ENCODE data around the gene GGA2.
"Not testable (repeated sequence)": the region's sequence is repeated elsewhere in the genome, so short reads cannot be mapped to it uniquely, and the experiment has no call there.

The GGA2 gene

GRCh38 chr16:23516366-23517137 lies 6.3 kb upstream of the GGA2 start:
- no peak overlapping the region for H3K4me3 Mint-ChIP-seq
- no peaks in the 10 kb centered on the region for H3K27me3 Mint-ChIP-seq
- H3K36me3 Mint-ChIP-seq (ENCODE audit: low read depth) = peaks cover 60% of the 10 kb centered on the region
- H3K27ac Mint-ChIP-seq = no peak overlapping the region
- DNase-seq = no peak
- peaks cover 33% of the 10 kb centered on the region for H3K4me1 Mint-ChIP-seq (ENCODE audit: low read depth)
- no peaks in the 10 kb centered on the region for H3K9me3 Mint-ChIP-seq

GRCh38 chr16:23515881-23516280 lies 5.6 kb upstream of the GGA2 start:
- H3K4me1 Mint-ChIP-seq (ENCODE audit: low read depth) = peaks cover 36% of the 10 kb centered on the region
- H3K4me3 Mint-ChIP-seq = no peak overlapping the region
- no peaks in the 10 kb centered on the region for H3K27me3 Mint-ChIP-seq
- H3K36me3 Mint-ChIP-seq (ENCODE audit: low read depth) = peaks cover 54% of the 10 kb centered on the region
- no peak for DNase-seq
- peak overlapping the region; percentile 52 for H3K27ac Mint-ChIP-seq
- H3K9me3 Mint-ChIP-seq = no peaks in the 10 kb centered on the region

GRCh38 chr16:23514381-23515152 lies 4.3 kb upstream of the GGA2 start:
- peaks cover 47% of the 10 kb centered on the region for H3K36me3 Mint-ChIP-seq (ENCODE audit: low read depth)
- H3K27me3 Mint-ChIP-seq = no peaks in the 10 kb centered on the region
- H3K4me3 Mint-ChIP-seq = no peak overlapping the region
- DNase-seq = no peak
- peak overlapping the region; percentile 63 for H3K27ac Mint-ChIP-seq
- H3K9me3 Mint-ChIP-seq = no peaks in the 10 kb centered on the region
- H3K4me1 Mint-ChIP-seq (ENCODE audit: low read depth) = peaks cover 40% of the 10 kb centered on the region

- H3K36me3 Mint-ChIP-seq (ENCODE audit: low read depth) = peaks cover 49% of the 10 kb centered on the region
- H3K27ac Mint-ChIP-seq = no peak overlapping the region
- DNase-seq = no peak
- peaks cover 47% of the 10 kb centered on the region for H3K4me1 Mint-ChIP-seq (ENCODE audit: low read depth)
- no peaks in the 10 kb centered on the region for H3K27me3 Mint-ChIP-seq
- H3K9me3 Mint-ChIP-seq = no peaks in the 10 kb centered on the region
- H3K4me3 Mint-ChIP-seq = no peak overlapping the region
These were observed 1.9 kb upstream of the GGA2 start for GRCh38 chr16:23512168-23512695.

GRCh38 chr16:23511731-23512130 lies 1.4 kb upstream of the GGA2 start:
- peak overlapping the region; percentile 81 for H3K4me3 Mint-ChIP-seq
- no peaks in the 10 kb centered on the region for H3K27me3 Mint-ChIP-seq
- no peak overlapping the region for H3K27ac Mint-ChIP-seq
- H3K36me3 Mint-ChIP-seq (ENCODE audit: low read depth) = peaks cover 54% of the 10 kb centered on the region
- no peaks in the 10 kb centered on the region for H3K9me3 Mint-ChIP-seq
- DNase-seq = no peak
- H3K4me1 Mint-ChIP-seq (ENCODE audit: low read depth) = peaks cover 51% of the 10 kb centered on the region

GRCh38 chr16:23510915-23511270 lies 599 bp upstream of the GGA2 start:
- not testable (repeated sequence) for DNase-seq, H3K27me3 Mint-ChIP-seq, H3K9me3 Mint-ChIP-seq
- peak overlapping the region; percentile 92 for H3K27ac Mint-ChIP-seq
- peak overlapping the region; percentile 81 for H3K4me3 Mint-ChIP-seq
- H3K4me1 Mint-ChIP-seq (ENCODE audit: low read depth) = peaks cover 53% of the 10 kb centered on the region
- H3K36me3 Mint-ChIP-seq (ENCODE audit: low read depth) = peaks cover 59% of the 10 kb centered on the region

GRCh38 chr16:23509782-23510163 lies 521 bp downstream of the GGA2 start:
- H3K4me1 Mint-ChIP-seq (ENCODE audit: low read depth) = peaks cover 53% of the 10 kb centered on the region
- peaks cover 52% of the 10 kb centered on the region for H3K36me3 Mint-ChIP-seq (ENCODE audit: low read depth)
- H3K27ac Mint-ChIP-seq = peak overlapping the region; percentile 86
- no peaks in the 10 kb centered on the region for H3K9me3 Mint-ChIP-seq
- peak; percentile 64 for DNase-seq
- no peaks in the 10 kb centered on the region for H3K27me3 Mint-ChIP-seq
- H3K4me3 Mint-ChIP-seq = peak overlapping the region; percentile 81

GRCh38 chr16:23509441-23509754 lies 896 bp downstream of the GGA2 start:
- Mint-ChIP-seq H3K4me3 (peak overlapping the region; percentile 81), H3K9me3 (no peaks in the 10 kb centered on the region), H3K27ac (peak overlapping the region; percentile 86), H3K36me3 (ENCODE audit: low read depth) (peaks cover 49% of the 10 kb centered on the region), H3K4me1 (ENCODE audit: low read depth) (peaks cover 53% of the 10 kb centered on the region), H3K27me3 (no peaks in the 10 kb centered on the region)
- DNase-seq = no peak

- peak overlapping the region; percentile 86 for H3K27ac Mint-ChIP-seq
- H3K4me1 Mint-ChIP-seq (ENCODE audit: low read depth) = peaks cover 55% of the 10 kb centered on the region
These were observed 1.5 kb downstream of the GGA2 start for GRCh38 chr16:23508589-23509440.

GRCh38 chr16:23506606-23506994 lies 3.7 kb downstream of the GGA2 start:
- no peaks in the 10 kb centered on the region for H3K27me3 Mint-ChIP-seq
- H3K36me3 Mint-ChIP-seq (ENCODE audit: low read depth) = peaks cover 59% of the 10 kb centered on the region
- no peaks in the 10 kb centered on the region for H3K9me3 Mint-ChIP-seq
- no peak overlapping the region for H3K4me3 Mint-ChIP-seq
- DNase-seq = no peak
- no peak overlapping the region for H3K27ac Mint-ChIP-seq
- peaks cover 74% of the 10 kb centered on the region for H3K4me1 Mint-ChIP-seq (ENCODE audit: low read depth)

More at GRCh38 chr16:23508589-23509440, 1.5 kb downstream of the GGA2 start:
- H3K9me3 Mint-ChIP-seq = no peaks in the 10 kb centered on the region
- DNase-seq = peak; percentile 32
- no peaks in the 10 kb centered on the region for H3K27me3 Mint-ChIP-seq
- H3K36me3 Mint-ChIP-seq (ENCODE audit: low read depth) = peaks cover 47% of the 10 kb centered on the region
- peak overlapping the region; percentile 81 for H3K4me3 Mint-ChIP-seq

- no peak overlapping the region for H3K4me3 Mint-ChIP-seq
- peaks cover 65% of the 10 kb centered on the region for H3K36me3 Mint-ChIP-seq (ENCODE audit: low read depth)
- no peaks in the 10 kb centered on the region for H3K9me3 Mint-ChIP-seq
- peak overlapping the region; percentile 61 for H3K27ac Mint-ChIP-seq
- no peaks in the 10 kb centered on the region for H3K27me3 Mint-ChIP-seq
- DNase-seq = no peak
- peaks cover 77% of the 10 kb centered on the region for H3K4me1 Mint-ChIP-seq (ENCODE audit: low read depth)
These were observed 4.4 kb downstream of the GGA2 start for GRCh38 chr16:23505671-23506605.

- H3K4me1 Mint-ChIP-seq (ENCODE audit: low read depth) = peaks cover 80% of the 10 kb centered on the region
- no peaks in the 10 kb centered on the region for H3K9me3 Mint-ChIP-seq
- DNase-seq = no peak
- peaks cover 72% of the 10 kb centered on the region for H3K36me3 Mint-ChIP-seq (ENCODE audit: low read depth)
- H3K27ac Mint-ChIP-seq = peak overlapping the region; percentile 88
- H3K4me3 Mint-ChIP-seq = peak overlapping the region; percentile 55
- H3K27me3 Mint-ChIP-seq = no peaks in the 10 kb centered on the region
These were observed 5.1 kb downstream of the GGA2 start for GRCh38 chr16:23505180-23505665.

- Mint-ChIP-seq H3K4me3 (peak overlapping the region; percentile 55), H3K9me3 (no peaks in the 10 kb centered on the region), H3K27me3 (no peaks in the 10 kb centered on the region), H3K27ac (peak overlapping the region; percentile 88), H3K36me3 (ENCODE audit: low read depth) (peaks cover 74% of the 10 kb centered on the region), H3K4me1 (ENCODE audit: low read depth) (peaks cover 86% of the 10 kb centered on the region)
- DNase-seq = peak; percentile 79
These were observed 5.7 kb downstream of the GGA2 start for GRCh38 chr16:23504453-23505179.
